ENCODE measurements around the gene LYZL4.

The LYZL4 gene

GRCh38 chr3:42368861-42369260 lies 41.5 kb downstream of the LYZL4 start:
- no peak overlapping the region for H3K4me3 ChIP-seq (ENCODE audit: insufficient read depth, low read length, poor library complexity, severe bottlenecking)
- no peak overlapping the region for H3K4me2 ChIP-seq (ENCODE audit: low read depth, low read length, poor library complexity, severe bottlenecking)
- no peaks in the 10 kb centered on the region for H3K9me3 ChIP-seq (ENCODE audit: insufficient read depth, low read length)
- H3K36me3 ChIP-seq (ENCODE audit: low read length): no peaks in the 10 kb centered on the region
- no peaks in the 10 kb centered on the region for H3K27me3 ChIP-seq (ENCODE audit: low read length)
- no peak overlapping the region for H2AFZ ChIP-seq (ENCODE audit: low read depth, low read length, severe bottlenecking)
- TF ChIP-seq CTCF (IDR thresholded peaks at IDR 0.05; ENCODE audit: insufficient read depth, low read length, poor library complexity, severe bottlenecking) (no peak), EZH2phosphoT487 (conservative IDR thresholded peaks at IDR 0.05; ENCODE audit: low read length) (no peak)
- H4K20me1 ChIP-seq (ENCODE audit: low read depth, low read length): no peaks in the 10 kb centered on the region
- H3K9ac ChIP-seq (ENCODE audit: low read length): no peak overlapping the region
- no peaks in the 10 kb centered on the region for H3F3A ChIP-seq (ENCODE audit: insufficient read depth)
- H3K79me2 ChIP-seq (ENCODE audit: insufficient read depth, low read length): no peaks in the 10 kb centered on the region
- no peaks in the 10 kb centered on the region for H3K9me2 ChIP-seq (replicated peaks; ENCODE audit: insufficient read depth, low read length)
- no peak overlapping the region for H3K27ac ChIP-seq (ENCODE audit: low read depth, low read length)

GRCh38 chr3:42367903-42368302 lies 42.5 kb downstream of the LYZL4 start:
- H3K9me3 ChIP-seq (ENCODE audit: insufficient read depth, low read length): no peaks in the 10 kb centered on the region
- no peaks in the 10 kb centered on the region for H3F3A ChIP-seq (ENCODE audit: insufficient read depth)
- no peak overlapping the region for H3K4me3 ChIP-seq (ENCODE audit: insufficient read depth, low read length, poor library complexity, severe bottlenecking)
- H3K4me2 ChIP-seq (ENCODE audit: low read depth, low read length, poor library complexity, severe bottlenecking): no peak overlapping the region
- H3K79me2 ChIP-seq (ENCODE audit: insufficient read depth, low read length): no peaks in the 10 kb centered on the region
- H3K9me2 ChIP-seq (replicated peaks; ENCODE audit: insufficient read depth, low read length): no peaks in the 10 kb centered on the region
- H3K27me3 ChIP-seq (ENCODE audit: low read length): no peaks in the 10 kb centered on the region
- no peak overlapping the region for H2AFZ ChIP-seq (ENCODE audit: low read depth, low read length, severe bottlenecking)
- no peak overlapping the region for H3K27ac ChIP-seq (ENCODE audit: low read depth, low read length)
- no peak overlapping the region for H3K9ac ChIP-seq (ENCODE audit: low read length)
- no peak for TF ChIP-seq CTCF (IDR thresholded peaks at IDR 0.05; ENCODE audit: insufficient read depth, low read length, poor library complexity, severe bottlenecking)
- no peak for TF ChIP-seq EZH2phosphoT487 (conservative IDR thresholded peaks at IDR 0.05; ENCODE audit: low read length)
- no peaks in the 10 kb centered on the region for H3K36me3 ChIP-seq (ENCODE audit: low read length)
- H4K20me1 ChIP-seq (ENCODE audit: low read depth, low read length): no peaks in the 10 kb centered on the region

GRCh38 chr3:42366550-42366949 lies 43.9 kb downstream of the LYZL4 start:
- H3K27ac ChIP-seq (ENCODE audit: low read depth, low read length): no peak overlapping the region
- no peak overlapping the region for H3K4me3 ChIP-seq (ENCODE audit: insufficient read depth, low read length, poor library complexity, severe bottlenecking)
- H3K79me2 ChIP-seq (ENCODE audit: insufficient read depth, low read length): no peaks in the 10 kb centered on the region
- no peaks in the 10 kb centered on the region for H4K20me1 ChIP-seq (ENCODE audit: low read depth, low read length)
- H3K36me3 ChIP-seq (ENCODE audit: low read length): no peaks in the 10 kb centered on the region
- H3K9me2 ChIP-seq (replicated peaks; ENCODE audit: insufficient read depth, low read length): no peaks in the 10 kb centered on the region
- H3F3A ChIP-seq (ENCODE audit: insufficient read depth): no peaks in the 10 kb centered on the region
- no peaks in the 10 kb centered on the region for H3K27me3 ChIP-seq (ENCODE audit: low read length)
- TF ChIP-seq CTCF (IDR thresholded peaks at IDR 0.05; ENCODE audit: insufficient read depth, low read length, poor library complexity, severe bottlenecking): no peak
- TF ChIP-seq EZH2phosphoT487 (conservative IDR thresholded peaks at IDR 0.05; ENCODE audit: low read length): no peak
- H3K9me3 ChIP-seq (ENCODE audit: insufficient read depth, low read length): no peaks in the 10 kb centered on the region
- H2AFZ ChIP-seq (ENCODE audit: low read depth, low read length, severe bottlenecking): no peak overlapping the region
- H3K4me2 ChIP-seq (ENCODE audit: low read depth, low read length, poor library complexity, severe bottlenecking): no peak overlapping the region
- H3K9ac ChIP-seq (ENCODE audit: low read length): no peak overlapping the region

Data from SU-DHL-6 (cell line).